Coronary artery (tissue), 2 donors: Measurements from ENCODE around the gene EHD4.

Experiments
- DNase-seq: peaks from one replicate; pipeline ENCODE4 v3.0.0-alpha.2; 2017; ENCODE audit warnings: low spot score
- H3K27ac ChIP-seq, 2 donors: fragments of 200-600 bp; sonication (generic); one replicate each; pipeline ENCODE4 v1.5.1; 2016 to 2019
- H3K4me3 ChIP-seq: fragments of 200-600 bp; sonication (generic); 2 replicates; pipeline ENCODE4 v1.5.1; 2016; ENCODE audit warnings: mild to moderate bottlenecking, moderate library complexity
- TF ChIP-seq, protein P1 (sequence below): fragments of 200-600 bp; sonication (generic); IDR thresholded peaks from one replicate; pipeline ENCODE4 v1.5.1; 2019; ENCODE audit warnings: antibody characterized with exemption

Gene EHD4

DNA sequence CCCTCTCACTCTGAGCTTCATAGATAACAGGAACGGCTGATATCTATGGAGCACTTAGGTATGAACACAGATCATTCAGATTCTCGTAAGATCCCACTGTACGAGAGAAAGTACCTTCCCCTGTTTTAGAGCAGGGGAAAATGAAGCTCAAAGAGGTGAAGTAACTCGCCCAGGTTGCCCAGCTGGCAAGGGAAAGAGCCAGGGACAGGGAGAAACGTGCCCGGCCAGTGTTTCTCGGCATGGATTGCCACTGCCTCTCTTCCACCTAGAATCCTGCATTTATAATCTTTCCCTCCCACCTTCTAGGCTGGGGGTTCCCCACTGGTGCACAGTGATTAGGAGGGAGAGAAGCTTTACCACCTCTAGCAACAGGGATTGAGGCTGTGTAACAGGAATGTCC, 39.0 kb downstream of the EHD4 start:
- Histone ChIP-seq H3K27ac (peak overlapping the region; percentile 33 to 61), H3K4me3 (no peak overlapping the region)
- TF ChIP-seq, protein P1, sequence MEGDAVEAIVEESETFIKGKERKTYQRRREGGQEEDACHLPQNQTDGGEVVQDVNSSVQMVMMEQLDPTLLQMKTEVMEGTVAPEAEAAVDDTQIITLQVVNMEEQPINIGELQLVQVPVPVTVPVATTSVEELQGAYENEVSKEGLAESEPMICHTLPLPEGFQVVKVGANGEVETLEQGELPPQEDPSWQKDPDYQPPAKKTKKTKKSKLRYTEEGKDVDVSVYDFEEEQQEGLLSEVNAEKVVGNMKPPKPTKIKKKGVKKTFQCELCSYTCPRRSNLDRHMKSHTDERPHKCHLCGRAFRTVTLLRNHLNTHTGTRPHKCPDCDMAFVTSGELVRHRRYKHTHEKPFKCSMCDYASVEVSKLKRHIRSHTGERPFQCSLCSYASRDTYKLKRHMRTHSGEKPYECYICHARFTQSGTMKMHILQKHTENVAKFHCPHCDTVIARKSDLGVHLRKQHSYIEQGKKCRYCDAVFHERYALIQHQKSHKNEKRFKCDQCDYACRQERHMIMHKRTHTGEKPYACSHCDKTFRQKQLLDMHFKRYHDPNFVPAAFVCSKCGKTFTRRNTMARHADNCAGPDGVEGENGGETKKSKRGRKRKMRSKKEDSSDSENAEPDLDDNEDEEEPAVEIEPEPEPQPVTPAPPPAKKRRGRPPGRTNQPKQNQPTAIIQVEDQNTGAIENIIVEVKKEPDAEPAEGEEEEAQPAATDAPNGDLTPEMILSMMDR, result no peak
- peak; percentile 52 for DNase-seq

DNA sequence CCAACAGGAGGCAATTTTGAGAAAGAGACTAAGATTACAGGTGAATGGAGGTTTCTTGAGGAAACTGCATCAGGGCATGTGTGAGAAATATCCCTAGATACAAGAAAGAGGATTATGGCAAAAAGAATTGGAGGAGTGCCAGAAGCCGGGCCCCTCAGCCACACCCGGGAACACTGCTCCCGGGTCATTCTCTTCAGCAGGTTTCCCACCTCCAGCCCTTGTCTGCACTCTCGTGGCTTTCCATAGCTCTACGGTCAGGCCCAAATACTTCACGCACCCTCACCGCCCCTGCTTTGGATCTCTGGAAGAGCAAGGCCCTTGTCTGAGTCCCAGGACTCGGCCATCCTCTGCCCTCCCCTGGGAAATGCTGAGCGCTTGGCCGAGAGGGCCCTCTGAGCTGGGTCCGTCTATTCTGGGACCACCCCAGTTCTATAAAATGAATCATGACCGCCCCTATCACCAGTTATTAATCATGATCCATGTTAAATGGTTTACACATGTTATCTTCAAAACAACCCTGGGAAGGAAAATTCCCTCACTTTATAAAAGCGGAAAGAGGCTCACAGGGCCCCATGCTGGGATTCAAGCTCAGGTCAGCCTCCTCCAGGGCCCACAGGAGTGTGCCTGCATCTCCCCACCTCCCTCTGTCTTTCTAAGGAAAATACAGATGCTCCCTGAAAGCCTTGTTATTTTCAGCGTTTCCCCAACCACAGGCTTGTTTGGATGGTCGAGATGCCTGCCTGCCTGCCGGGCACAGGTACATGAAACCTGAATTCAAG, 39.7 kb downstream of the EHD4 start:
- Histone ChIP-seq H3K27ac (peak overlapping the region; percentile 33 to 61), H3K4me3 (no peak overlapping the region)
- peak; percentile 66 for DNase-seq
- TF ChIP-seq, protein P1, result no peak

DNA sequence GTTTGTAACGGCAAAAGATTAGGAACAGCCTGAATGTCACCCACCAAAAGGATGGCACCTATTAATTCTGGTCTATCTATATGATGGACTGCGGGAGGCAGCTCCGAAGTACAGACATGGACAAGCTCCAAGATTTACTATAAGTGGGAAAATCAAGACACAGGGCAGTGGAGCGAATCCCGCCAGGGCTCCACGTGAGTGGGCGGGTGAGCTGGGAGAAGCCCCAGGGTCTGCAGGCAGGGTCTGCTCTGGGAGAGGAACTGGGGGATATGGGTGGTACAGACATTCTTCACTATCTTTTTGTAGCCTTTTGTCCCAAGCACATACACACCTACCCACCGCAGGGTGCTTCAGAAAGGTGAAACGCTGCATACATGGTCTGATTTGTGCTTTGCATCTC, 40.3 kb downstream of the EHD4 start:
- TF ChIP-seq, protein P1, result no peak
- peak; percentile 69 for DNase-seq
- no peak overlapping the region for H3K4me3 ChIP-seq
- peak overlapping the region; percentile 22 to 61 for H3K27ac ChIP-seq

DNA sequence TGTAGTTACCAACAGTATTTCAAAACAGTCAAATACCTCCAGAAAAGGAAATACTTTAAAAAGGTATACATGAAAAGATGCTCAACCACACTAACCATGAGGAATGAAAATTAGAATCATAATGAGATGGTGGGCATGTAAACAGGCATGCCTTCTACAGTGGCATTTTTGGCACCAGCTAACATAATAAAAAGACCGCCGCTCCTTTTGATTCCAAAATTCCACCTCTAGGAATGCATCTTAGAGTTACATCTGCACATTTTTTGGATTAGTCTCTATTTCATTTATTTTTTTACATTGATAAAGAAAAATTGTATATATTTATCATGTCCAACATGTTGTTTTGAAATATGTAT, 41.5 kb downstream of the EHD4 start:
- Histone ChIP-seq H3K27ac (peak overlapping the region; percentile 65 to 74), H3K4me3 (peak overlapping the region; percentile 19)
- no peak for DNase-seq
- TF ChIP-seq, protein P1, result no peak

DNA sequence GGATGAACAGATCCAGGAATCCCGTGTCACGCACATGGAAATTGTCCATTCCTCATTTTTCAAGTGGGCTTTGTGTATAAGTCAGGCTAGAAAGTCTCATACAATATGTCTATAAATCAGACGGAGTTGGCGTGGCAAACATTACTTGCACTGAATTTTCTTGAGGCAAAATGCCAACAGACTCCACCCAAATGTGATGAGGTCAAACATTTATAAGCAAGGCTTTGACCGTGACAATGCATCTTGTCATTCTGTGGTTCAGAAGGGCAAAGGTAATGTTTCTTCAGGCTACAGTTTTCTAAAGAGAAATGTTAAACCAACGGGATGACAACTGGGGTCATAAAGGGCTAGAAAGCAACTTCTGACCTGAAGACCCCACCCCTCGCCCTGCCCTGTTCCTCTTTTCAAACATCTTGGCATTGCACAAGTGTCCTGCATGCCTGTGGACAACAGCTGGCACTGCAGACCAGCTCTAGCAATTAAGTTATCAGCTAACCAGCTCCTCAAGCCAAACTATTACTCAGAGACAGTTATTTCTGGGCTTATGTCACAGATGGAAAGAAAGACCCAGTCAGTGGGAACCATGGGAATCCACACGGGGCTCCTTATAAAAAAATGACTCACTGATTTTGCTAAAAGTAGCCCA, 42.0 kb downstream of the EHD4 start:
- Histone ChIP-seq H3K4me3 (peak overlapping the region; percentile 19), H3K27ac (peak overlapping the region; percentile 65 to 74)
- DNase-seq, result peak; percentile 78
- TF ChIP-seq, protein P1, result peak; percentile 24

DNA sequence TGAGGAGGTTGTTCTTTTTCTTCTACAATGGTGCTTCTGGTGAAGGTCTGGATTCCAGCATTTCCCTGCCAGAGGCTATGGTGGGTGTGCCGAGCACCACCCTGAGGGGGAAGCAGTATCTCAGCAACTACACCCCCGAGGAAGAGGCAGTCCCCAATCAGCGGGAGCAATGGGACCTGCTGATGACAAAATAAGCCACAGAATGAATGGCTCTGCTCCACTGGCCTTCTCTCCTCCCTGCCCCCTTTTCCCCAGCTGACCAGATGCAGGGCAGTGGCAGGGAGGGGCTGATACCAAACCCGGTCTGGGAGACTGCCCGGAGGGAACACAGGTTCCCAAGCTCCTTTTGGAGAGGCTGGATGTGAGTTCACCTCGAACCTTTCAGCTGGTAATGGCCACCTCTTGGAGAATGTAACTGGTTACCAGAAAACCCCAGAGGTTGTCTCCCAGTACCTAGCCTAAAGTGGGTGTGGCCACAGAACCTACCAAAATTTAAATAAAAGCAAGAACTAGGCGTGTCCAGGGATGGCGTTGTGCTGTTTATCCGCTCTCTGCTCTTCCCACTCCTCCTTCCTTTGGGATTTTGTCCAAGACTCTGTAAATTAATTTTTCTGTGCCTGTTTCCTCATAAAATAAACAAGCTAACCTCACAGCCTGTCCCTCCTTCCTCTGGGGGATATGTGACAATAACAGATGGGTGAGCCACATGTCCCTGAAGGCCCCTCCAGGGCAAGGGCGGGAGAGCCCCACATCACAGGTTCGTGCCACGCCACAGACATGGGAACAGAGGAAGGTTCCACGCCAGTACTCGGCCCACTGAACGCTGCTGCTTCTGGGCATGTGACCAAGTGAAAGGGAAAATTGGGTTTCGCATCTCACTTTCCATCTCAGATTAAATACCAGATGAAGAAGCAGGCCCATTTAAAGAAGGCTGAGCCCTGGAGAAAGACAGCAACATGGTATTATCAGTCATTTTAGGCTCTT, 43.4 kb downstream of the EHD4 start:
- Histone ChIP-seq H3K27ac (peak overlapping the region; percentile 65 to 74), H3K4me3 (no peak overlapping the region)
- TF ChIP-seq, protein P1, result no peak
- no peak for DNase-seq
